Effector memory CD4-positive, alpha-beta T cell (primary cell): ENCODE data around the gene SUCLG1.
"Not testable (repeated sequence)": the region's sequence is repeated elsewhere in the genome, so short reads cannot be mapped to it uniquely, and the experiment has no call there.

ENCODE experiments used
- DNase-seq, 3 donors: peaks; one replicate each; pipeline ENCODE4 v3.0.0-alpha.2; 2020
- H3K27ac ChIP-seq: 2 replicates; pipeline ENCODE4 v1.7.0; 2013; ENCODE audit warnings: mild to moderate bottlenecking, low read length, moderate library complexity; ENCODE audit not compliant: insufficient read depth, poor library complexity, severe bottlenecking
- H3K27me3 ChIP-seq: replicated peaks from 2 replicates; pipeline ENCODE4 v1.7.0; 2013; ENCODE audit warnings: mild to moderate bottlenecking, low read length; ENCODE audit not compliant: insufficient read depth, control insufficient read depth, poor library complexity, severe bottlenecking
- H3K36me3 ChIP-seq: 2 replicates; pipeline ENCODE4 v1.7.0; 2013; ENCODE audit warnings: mild to moderate bottlenecking, low read length, moderate library complexity; ENCODE audit not compliant: control insufficient read depth, insufficient read depth
- H3K4me1 ChIP-seq: 2 replicates; pipeline ENCODE4 v1.7.0; 2013; ENCODE audit warnings: low read length, mild to moderate bottlenecking; ENCODE audit not compliant: control insufficient read depth, insufficient read depth, poor library complexity, severe bottlenecking
- H3K4me3 ChIP-seq: 2 replicates; pipeline ENCODE4 v1.7.0; 2013; ENCODE audit warnings: low read length, low read depth, mild to moderate bottlenecking; ENCODE audit not compliant: insufficient read depth, poor library complexity, severe bottlenecking
- H3K9me3 ChIP-seq: 2 replicates; pipeline ENCODE4 v1.7.0; 2013; ENCODE audit warnings: mild to moderate bottlenecking, low read length, moderate library complexity; ENCODE audit not compliant: control insufficient read depth

SUCLG1 gene

GRCh38 chr2:84472423-84472822 is 13.3 kb upstream of the SUCLG1 start:
- not testable (repeated sequence) for H3K27me3 ChIP-seq, DNase-seq, H3K9me3 ChIP-seq, H3K36me3 ChIP-seq, H3K4me1 ChIP-seq, H3K4me3 ChIP-seq, H3K27ac ChIP-seq

- no peak for DNase-seq
- H3K27me3 ChIP-seq: no peaks in the 10 kb centered on the region
- no peak overlapping the region for H3K27ac ChIP-seq
- no peaks in the 10 kb centered on the region for H3K9me3 ChIP-seq
- H3K4me1 ChIP-seq: no peaks in the 10 kb centered on the region
- H3K36me3 ChIP-seq: no peaks in the 10 kb centered on the region
- H3K4me3 ChIP-seq: no peak overlapping the region
These were observed 8.3 kb upstream of the SUCLG1 start for GRCh38 chr2:84467389-84467788.

- H3K4me3 ChIP-seq: no peak overlapping the region
- peaks cover 4% of the 10 kb centered on the region for H3K4me1 ChIP-seq
- no peaks in the 10 kb centered on the region for H3K36me3 ChIP-seq
- no peak for DNase-seq
- no peaks in the 10 kb centered on the region for H3K27me3 ChIP-seq
- H3K27ac ChIP-seq: no peak overlapping the region
- no peaks in the 10 kb centered on the region for H3K9me3 ChIP-seq
These were observed 2.2 kb upstream of the SUCLG1 start for GRCh38 chr2:84461310-84461709.

- Histone ChIP-seq H3K4me1 (peaks cover 4% of the 10 kb centered on the region), H3K9me3 (no peaks in the 10 kb centered on the region), H3K27ac (no peak overlapping the region), H3K27me3 (no peaks in the 10 kb centered on the region), H3K36me3 (no peaks in the 10 kb centered on the region), H3K4me3 (no peak overlapping the region)
- DNase-seq: no peak
These were observed 1.6 kb upstream of the SUCLG1 start for GRCh38 chr2:84460670-84461069.

- Histone ChIP-seq H3K27me3 (no peaks in the 10 kb centered on the region), H3K9me3 (no peaks in the 10 kb centered on the region), H3K4me3 (peak overlapping the region; percentile 94), H3K36me3 (no peaks in the 10 kb centered on the region), H3K4me1 (peaks cover 4% of the 10 kb centered on the region), H3K27ac (peak overlapping the region; percentile 87)
- no peak for DNase-seq
These were observed 907 bp upstream of the SUCLG1 start for GRCh38 chr2:84459944-84460429.

- no peaks in the 10 kb centered on the region for H3K27me3 ChIP-seq
- peak overlapping the region; percentile 94 for H3K4me3 ChIP-seq
- H3K4me1 ChIP-seq: peaks cover 4% of the 10 kb centered on the region
- no peaks in the 10 kb centered on the region for H3K9me3 ChIP-seq
- peak overlapping the region; percentile 87 for H3K27ac ChIP-seq
- no peaks in the 10 kb centered on the region for H3K36me3 ChIP-seq
- peak in 1 of 3 donors; percentile 0 for DNase-seq
These were observed 496 bp downstream of the SUCLG1 start for GRCh38 chr2:84458551-84459017.

GRCh38 chr2:84457686-84458085 is 1.4 kb downstream of the SUCLG1 start:
- Histone ChIP-seq H3K4me1 (peaks cover 4% of the 10 kb centered on the region), H3K36me3 (no peaks in the 10 kb centered on the region), H3K4me3 (no peak overlapping the region), H3K27me3 (no peaks in the 10 kb centered on the region), H3K27ac (no peak overlapping the region), H3K9me3 (no peaks in the 10 kb centered on the region)
- DNase-seq: no peak

- Histone ChIP-seq H3K9me3 (no peaks in the 10 kb centered on the region), H3K4me1 (peaks cover 4% of the 10 kb centered on the region), H3K4me3 (no peak overlapping the region), H3K27me3 (no peaks in the 10 kb centered on the region), H3K36me3 (no peaks in the 10 kb centered on the region), H3K27ac (no peak overlapping the region)
- DNase-seq: no peak
These were observed 2.9 kb downstream of the SUCLG1 start for GRCh38 chr2:84456156-84456555.

- no peaks in the 10 kb centered on the region for H3K27me3 ChIP-seq
- peaks cover 4% of the 10 kb centered on the region for H3K4me1 ChIP-seq
- no peak overlapping the region for H3K4me3 ChIP-seq
- H3K36me3 ChIP-seq: no peaks in the 10 kb centered on the region
- no peak for DNase-seq
- no peaks in the 10 kb centered on the region for H3K9me3 ChIP-seq
- no peak overlapping the region for H3K27ac ChIP-seq
These were observed 4.5 kb downstream of the SUCLG1 start for GRCh38 chr2:84454581-84454980.

- Histone ChIP-seq H3K36me3 (peaks cover 4% of the 10 kb centered on the region), H3K4me1 (no peaks in the 10 kb centered on the region), H3K4me3 (no peak overlapping the region), H3K27me3 (no peaks in the 10 kb centered on the region), H3K9me3 (no peaks in the 10 kb centered on the region), H3K27ac (no peak overlapping the region)
- no peak for DNase-seq
These were observed 6.5 kb downstream of the SUCLG1 start for GRCh38 chr2:84452624-84453023.
